H1 (cell line): ENCODE measurements around the gene GALNTL6. TPM values are rescaled to one million over a fixed set of nuclear protein-coding genes. Genes with fewer than 3 reads are reported as not detected.

Source experiments
- CTCF ChIA-PET: fragments of 300-600 bp; sonication (Branson Sonifier 250); formaldehyde crosslinking; loops from one replicate; lab custom pipeline; 2021; ENCODE audit not compliant: partially characterized antibody; lab: Charles Lee
- POLR2A ChIA-PET: fragments of 300-600 bp; sonication (Branson Sonifier 250); formaldehyde crosslinking; loops from one replicate; lab custom pipeline; 2021; ENCODE audit warnings: inconsistent platforms; ENCODE audit not compliant: partially characterized antibody; lab: Charles Lee
- DNase-seq, 2 experiments: peaks; one replicate each; pipeline versions ENCODE4 v3.0.0 to v3.0.0-alpha.2; 2010 to 2022; ENCODE audit warnings: low spot score in 2 of 2, low read depth in 1 of 2, mixed read lengths in 1 of 2
- FAIRE-seq: peaks from 2 replicates; lab custom pipeline; 2011; peaks lifted over from hg19 to GRCh38; lab: Jason Lieb, UNC
- H2AFZ ChIP-seq: 2 replicates; pipeline ENCODE4 v1.8.1; 2012; ENCODE audit warnings: low read length, inconsistent platforms
- H2AK5ac ChIP-seq: 2 replicates; pipeline ENCODE4 v1.6.1; 2013; ENCODE audit warnings: low read depth, low read length
- H2BK120ac ChIP-seq: replicated peaks from 2 replicates; pipeline ENCODE3; 2013; ENCODE audit warnings: low read depth, low read length, inconsistent platforms
- H2BK12ac ChIP-seq: 2 replicates; pipeline ENCODE4 v1.6.1; 2013; ENCODE audit warnings: low read depth, low read length
- H2BK15ac ChIP-seq: 2 replicates; pipeline ENCODE4 v1.6.1; 2013; ENCODE audit warnings: low read length
- H2BK20ac ChIP-seq: 2 replicates; pipeline ENCODE4 v1.6.1; 2013; ENCODE audit warnings: low read length
- H2BK5ac ChIP-seq: 2 replicates; pipeline ENCODE4 v1.6.1; 2013; ENCODE audit warnings: low read depth, low read length
- H3K14ac ChIP-seq: 2 replicates; pipeline ENCODE4 v1.6.1; 2013; ENCODE audit warnings: inconsistent platforms; ENCODE audit not compliant: insufficient read length
- H3K18ac ChIP-seq: 2 replicates; pipeline ENCODE4 v1.6.1; 2013; ENCODE audit warnings: low read length; ENCODE audit errors: extremely low read depth
- H3K23ac ChIP-seq: 2 replicates; pipeline ENCODE4 v1.6.1; 2013; ENCODE audit warnings: inconsistent platforms; ENCODE audit not compliant: insufficient read length
- H3K23me2 ChIP-seq: 2 replicates; pipeline ENCODE4 v1.6.1; 2013; ENCODE audit warnings: low read depth, low read length
- H3K27ac ChIP-seq: 2 replicates; pipeline ENCODE4 v1.6.1; 2011; ENCODE audit warnings: low read depth, low read length, inconsistent platforms
- H3K27me3 ChIP-seq, 4 experiments: replicated peaks in 1 of 4; 1 replicate in 1 of 4; 2 replicates in 3 of 4; pipeline versions ENCODE4 v1.6.1 to v1.8.1; 2011 to 2013; ENCODE audit warnings: low read length in 3 of 4, mild to moderate bottlenecking in 3 of 4, inconsistent platforms in 2 of 4, mixed read lengths in 2 of 4, moderate library complexity in 1 of 4; ENCODE audit not compliant: control insufficient read depth in 3 of 4, insufficient read depth in 3 of 4; ENCODE audit errors: extremely low read depth in 1 of 4
- H3K36me3 ChIP-seq, 4 experiments: 2 replicates each; pipeline versions ENCODE4 v1.6.1 to v1.8.1; 2011 to 2013; ENCODE audit warnings: mild to moderate bottlenecking in 4 of 4, low read length in 3 of 4, moderate library complexity in 2 of 4, control low read depth in 1 of 4, inconsistent platforms in 1 of 4; ENCODE audit not compliant: insufficient read depth in 4 of 4, control insufficient read depth in 2 of 4
- H3K4ac ChIP-seq: replicated peaks from 2 replicates; pipeline ENCODE3; 2013; ENCODE audit warnings: low read length, low read depth, mixed read lengths, inconsistent platforms; ENCODE audit not compliant: insufficient read length
- H3K4me1 ChIP-seq, 4 experiments: replicated peaks in 1 of 4; 1 replicate in 1 of 4; 2 replicates in 3 of 4; pipeline versions ENCODE4 v1.6.1 to v1.8.1; 2011 to 2013; ENCODE audit warnings: low read length in 3 of 4, inconsistent platforms in 2 of 4, mixed read lengths in 1 of 4; ENCODE audit not compliant: insufficient read depth in 4 of 4, control insufficient read depth in 3 of 4
- H3K4me2 ChIP-seq, 2 experiments: 2 replicates each; pipeline versions ENCODE4 v1.6.1 to v1.8.1; 2011 to 2013; ENCODE audit warnings: low read depth in 2 of 2, low read length in 2 of 2, control low read depth in 1 of 2, inconsistent platforms in 1 of 2, mild to moderate bottlenecking in 1 of 2; ENCODE audit not compliant: insufficient read depth in 1 of 2
- H3K4me3 ChIP-seq, 4 experiments: fragments of 200-600, 300-600 bp in 1 of 4; sonication (generic), shearing (Covaris generic), sonication (Bioruptor Twin) in 1 of 4; 2 replicates each; pipeline versions ENCODE4 v1.5.1 to v1.8.1; 2011 to 2016; ENCODE audit warnings: low read length in 4 of 4, low read depth in 3 of 4, control low read depth in 2 of 4, inconsistent platforms in 2 of 4, mild to moderate bottlenecking in 2 of 4, mixed read lengths in 1 of 4, moderate library complexity in 1 of 4; ENCODE audit not compliant: insufficient read depth in 2 of 4; ENCODE audit errors: extremely low read depth in 1 of 4
- H3K56ac ChIP-seq: replicated peaks from 2 replicates; pipeline ENCODE3; 2013; ENCODE audit warnings: low read depth, mild to moderate bottlenecking, mixed read lengths, low read length, inconsistent platforms; ENCODE audit not compliant: insufficient read length
- H3K79me1 ChIP-seq: 2 replicates; pipeline ENCODE4 v1.6.1; 2013; ENCODE audit warnings: low read depth, low read length, control low read depth
- H3K79me2 ChIP-seq, 2 experiments: 2 replicates each; pipeline versions ENCODE4 v1.6.1 to v1.8.1; 2012 to 2013; ENCODE audit warnings: low read length in 2 of 2, mild to moderate bottlenecking in 2 of 2, inconsistent platforms in 1 of 2; ENCODE audit not compliant: insufficient read depth in 2 of 2, control insufficient read depth in 1 of 2
- H3K9ac ChIP-seq, 4 experiments: replicated peaks in 1 of 4; 1 replicate in 1 of 4; 2 replicates in 3 of 4; pipeline versions ENCODE4 v1.6.1 to v1.8.1; 2011 to 2013; ENCODE audit warnings: low read depth in 3 of 4, low read length in 3 of 4, control low read depth in 2 of 4, mild to moderate bottlenecking in 2 of 4, moderate library complexity in 2 of 4, inconsistent platforms in 1 of 4; ENCODE audit errors: extremely low read depth in 1 of 4
- H3K9me3 ChIP-seq, 2 experiments: 2 replicates each; pipeline versions ENCODE4 v1.6.1 to v1.8.1; 2012 to 2013; ENCODE audit warnings: mild to moderate bottlenecking in 2 of 2, moderate library complexity in 2 of 2, control low read depth in 1 of 2, inconsistent platforms in 1 of 2, low read depth in 1 of 2, low read length in 1 of 2, mixed read lengths in 1 of 2; ENCODE audit not compliant: insufficient read depth in 2 of 2
- H4K20me1 ChIP-seq, 2 experiments: replicated peaks in 1 of 2; 2 replicates each; pipeline versions ENCODE3 to v1.8.1; 2011 to 2013; ENCODE audit warnings: inconsistent platforms in 2 of 2, low read length in 2 of 2, mild to moderate bottlenecking in 1 of 2; ENCODE audit not compliant: insufficient read depth in 2 of 2, control insufficient read depth in 1 of 2
- H4K5ac ChIP-seq: 2 replicates; pipeline ENCODE4 v1.6.1; 2013; ENCODE audit warnings: low read length, low read depth, mixed read lengths, inconsistent platforms; ENCODE audit not compliant: insufficient read length
- H4K8ac ChIP-seq: 2 replicates; pipeline ENCODE4 v1.8.0; 2013; ENCODE audit warnings: mild to moderate bottlenecking, moderate library complexity, low read length, inconsistent platforms; ENCODE audit not compliant: insufficient read depth; ENCODE audit errors: extremely low read depth
- H4K91ac ChIP-seq: replicated peaks from 2 replicates; pipeline ENCODE3; 2013; ENCODE audit warnings: low read length, mixed read lengths, inconsistent platforms; ENCODE audit not compliant: insufficient read length
- CEBPB ChIP-seq: IDR thresholded peaks from 2 replicates; pipeline ENCODE4 v1.6.1; 2012; ENCODE audit warnings: low read depth, low read length
- MAFK ChIP-seq: IDR thresholded peaks from 2 replicates; pipeline ENCODE4 v1.6.1; 2012; ENCODE audit warnings: low read depth, mild to moderate bottlenecking, improper control_type of control experiment, low read length
- NRF1 ChIP-seq: IDR thresholded peaks from 2 replicates; pipeline ENCODE4 v1.6.1; 2011; ENCODE audit warnings: mild to moderate bottlenecking, low read depth, low read length, improper control_type of control experiment
- RBBP5 ChIP-seq: IDR thresholded peaks from 2 replicates; pipeline ENCODE4 v1.7.1; 2012; ENCODE audit warnings: low read depth, mild to moderate bottlenecking, inconsistent platforms, low read length, moderate library complexity, borderline replicate concordance
- RFX5 ChIP-seq: IDR thresholded peaks from 2 replicates; pipeline ENCODE4 v1.6.1; 2011; ENCODE audit warnings: low read depth, low read length, improper control_type of control experiment, borderline replicate concordance
- TAF1 ChIP-seq: IDR thresholded peaks from 2 replicates; pipeline ENCODE4 v1.6.1; 2011; ENCODE audit warnings: mild to moderate bottlenecking, low read depth, low read length
- WGBS, 2 experiments: shearing (Covaris generic) in 1 of 2; methylation state at CpG; one replicate each; pipeline versions ENCODE4 v1.1.6 to v1.1.7; 2013 to 2015; ENCODE audit warnings: low lambda C conversion rate in 2 of 2, mixed read lengths in 2 of 2, inconsistent platforms in 1 of 2, low coverage in 1 of 2, missing lambda C conversion rate in 1 of 2; ENCODE audit not compliant: insufficient replicate concordance in 2 of 2, insufficient coverage in 1 of 2, insufficient read length in 1 of 2; ENCODE audit errors: extremely low coverage in 1 of 2, missing lambda C conversion rate in 1 of 2; 5-methylcytosine and 5-hydroxymethylcytosine counted together
- polyA plus RNA-seq, 7 experiments: library from polyadenylated mRNA; depleted of rRNA in 3 of 7; stranded (reverse) in 5 of 7; unstranded in 2 of 7; fragments of >200 nt in 5 of 7; fragments of 200-250 nt in 2 of 7; gene quantifications; 1 replicate in 5 of 7; 2 replicates in 1 of 7; 4 replicates in 1 of 7; pipeline versions ENCODE4 v1.2.1 to v1.2.3, GENCODE V29; 2011 to 2013; ENCODE audit warnings: missing spikeins in 2 of 7, mixed read lengths in 2 of 7
- total RNA-seq: library from RNA; stranded (reverse); fragmentation: NEBNext Ultra II Directional; extraction: Animal tissue kit (Norgen Biotek cat#: 25700); gene quantifications from 2 replicates; pipeline ENCODE4 v1.2.1, GENCODE V29; 2021

The GALNTL6 gene
- total and polyA plus RNA-seq, 2 of the 8 experiments (the other 6 are each of a cell fraction or from before 2014, with no cell fraction given) = 0.03 to 0.32 TPM

GRCh38 chr4:171817026-171817425 is 3.8 kb downstream of the GALNTL6 start:
- Histone ChIP-seq H3K4me3 (no peak overlapping the region), H4K5ac (no peak overlapping the region), H3K9ac (no peak overlapping the region), H4K8ac (no peak overlapping the region), H2BK120ac (no peak overlapping the region), H2BK15ac (no peak overlapping the region), H3K14ac (no peak overlapping the region), H2AK5ac (no peak overlapping the region), H3K4me2 (no peak overlapping the region), H2BK5ac (no peak overlapping the region), H3K18ac (no peak overlapping the region), H2AFZ (no peak overlapping the region), H2BK20ac (no peak overlapping the region), H3K4ac (no peak overlapping the region), H2BK12ac (no peak overlapping the region), H3K9me3 (no peaks in the 10 kb centered on the region), H3K56ac (no peak overlapping the region), H3K36me3 (no peaks in the 10 kb centered on the region), H4K20me1 (no peaks in the 10 kb centered on the region), H3K23ac (no peak overlapping the region), H4K91ac (no peak overlapping the region), H3K79me2 (no peaks in the 10 kb centered on the region), H3K27me3 (peaks cover 15 to 32% (median 31%) of the 10 kb centered on the region in 4 experiments), H3K23me2 (peaks cover 19% of the 10 kb centered on the region), H3K4me1 (peaks cover 2 to 10% (median 4%) of the 10 kb centered on the region in 4 experiments; a peak in 6 of 7 replicates), H3K79me1 (no peaks in the 10 kb centered on the region), H3K27ac (no peak overlapping the region)
- CTCF ChIA-PET = interaction anchor here (1.0 kb wide), 1 partner anchor 119 kb away, joined by 4 read pairs; no protein-coding TSS in a partner anchor
- FAIRE-seq (no peak), DNase-seq (no peak)
- POLR2A ChIA-PET = no interaction called here
- TF ChIP-seq RFX5 = no peak
- no peak for TF ChIP-seq TAF1
- TF ChIP-seq MAFK = no peak
- TF ChIP-seq NRF1 = no peak
- no peak for TF ChIP-seq CEBPB
- no peak for TF ChIP-seq RBBP5
- WGBS, 2 experiments = 85% methylated on average over 1 of the region's 1 CpG; no CpG with 5 or more reads in 1 of the 2 experiments
